Measurements from ENCODE around the gene SEPTIN10.

DNA sequence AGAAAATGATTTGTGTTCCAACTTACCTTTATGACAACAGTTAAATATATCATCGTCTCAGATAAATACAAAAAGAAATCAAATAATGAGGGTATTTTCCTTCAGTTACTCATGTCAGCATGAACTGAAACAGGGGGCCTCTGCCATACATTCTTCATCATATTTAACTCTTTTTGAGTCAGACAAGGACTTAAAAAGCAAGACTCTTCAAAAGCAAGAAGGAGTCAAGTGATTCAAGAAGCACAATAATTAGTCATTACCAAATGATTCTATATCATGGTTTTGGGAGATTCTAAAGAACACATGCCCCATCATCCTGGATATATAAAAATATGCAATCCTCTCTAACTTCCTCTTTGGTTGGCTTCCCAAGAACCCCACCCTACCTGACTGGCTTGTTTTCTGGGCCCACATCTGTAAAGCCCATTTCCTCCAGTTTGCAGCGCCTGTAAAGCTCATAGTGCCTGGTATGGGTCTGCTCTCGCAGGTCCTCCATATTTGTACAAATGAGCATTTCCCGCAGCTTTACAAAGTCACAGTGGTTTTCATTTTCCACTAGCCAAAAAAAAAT, 49.7 kb downstream of the SEPTIN10 start:
- no peak for TF ChIP-seq EZH2 (IDR thresholded peaks at IDR 0.05; ENCODE audit: low read depth)
- TF ChIP-seq, protein P1, sequence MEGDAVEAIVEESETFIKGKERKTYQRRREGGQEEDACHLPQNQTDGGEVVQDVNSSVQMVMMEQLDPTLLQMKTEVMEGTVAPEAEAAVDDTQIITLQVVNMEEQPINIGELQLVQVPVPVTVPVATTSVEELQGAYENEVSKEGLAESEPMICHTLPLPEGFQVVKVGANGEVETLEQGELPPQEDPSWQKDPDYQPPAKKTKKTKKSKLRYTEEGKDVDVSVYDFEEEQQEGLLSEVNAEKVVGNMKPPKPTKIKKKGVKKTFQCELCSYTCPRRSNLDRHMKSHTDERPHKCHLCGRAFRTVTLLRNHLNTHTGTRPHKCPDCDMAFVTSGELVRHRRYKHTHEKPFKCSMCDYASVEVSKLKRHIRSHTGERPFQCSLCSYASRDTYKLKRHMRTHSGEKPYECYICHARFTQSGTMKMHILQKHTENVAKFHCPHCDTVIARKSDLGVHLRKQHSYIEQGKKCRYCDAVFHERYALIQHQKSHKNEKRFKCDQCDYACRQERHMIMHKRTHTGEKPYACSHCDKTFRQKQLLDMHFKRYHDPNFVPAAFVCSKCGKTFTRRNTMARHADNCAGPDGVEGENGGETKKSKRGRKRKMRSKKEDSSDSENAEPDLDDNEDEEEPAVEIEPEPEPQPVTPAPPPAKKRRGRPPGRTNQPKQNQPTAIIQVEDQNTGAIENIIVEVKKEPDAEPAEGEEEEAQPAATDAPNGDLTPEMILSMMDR (conservative IDR thresholded peaks at IDR 0.05): no peak
